PC-3 (cell line): Measurements from ENCODE around the gene BANK1. TPM values are rescaled to one million over a fixed set of nuclear protein-coding genes. Genes with fewer than 3 reads are reported as not detected.

Experiments
- ATAC-seq: fragments of 200-7000 bp; cut with Tn5 transposase; 2 replicates; pipeline ENCODE4 v1.9.1; 2020; ENCODE audit warnings: mild to moderate bottlenecking, moderate library complexity
- BruUV-seq: library from RNA; stranded (reverse); fragments of 400-500 nt; replicated peaks from 2 replicates; lab custom pipeline; 2021; lab: Mats Ljungman, UMichigan
- CTCF ChIA-PET: fragments of 300-600 bp; sonication (Branson Sonifier 250); formaldehyde crosslinking; loops from one replicate; lab custom pipeline; 2022; ENCODE audit warnings: antibody characterized with exemption; lab: Charles Lee
- POLR2A ChIA-PET: fragments of 300-600 bp; sonication (Branson Sonifier 250); formaldehyde crosslinking; loops from one replicate; lab custom pipeline; 2022; ENCODE audit warnings: antibody characterized with exemption; ENCODE audit not compliant: unreplicated experiment; lab: Charles Lee
- DNase-seq: peaks from one replicate; pipeline ENCODE4 v3.0.0-alpha.2; 2015
- H2AFZ ChIP-seq: fragments of 300-600 bp; sonication (generic); 2 replicates; pipeline ENCODE4 v1.6.0; 2016; ENCODE audit warnings: antibody characterized with exemption, low read length
- H3F3A ChIP-seq: fragments of 300-600 bp; sonication (generic); one replicate; pipeline ENCODE4 v1.6.0; 2017; ENCODE audit warnings: antibody characterized with exemption, low read length, control low read depth, mild to moderate bottlenecking; ENCODE audit not compliant: unreplicated experiment
- H3K27ac ChIP-seq: fragments of 300-600 bp; sonication (generic); 2 replicates; pipeline ENCODE4 v1.5.1; 2016; ENCODE audit warnings: mild to moderate bottlenecking, low read length
- H3K27me3 ChIP-seq: fragments of 300-600 bp; sonication (generic); 2 replicates; pipeline ENCODE4 v1.6.1; 2016; ENCODE audit warnings: low read length, mixed read lengths
- H3K36me3 ChIP-seq: fragments of 300-600 bp; sonication (generic); 2 replicates; pipeline ENCODE4 v1.6.1; 2016; ENCODE audit warnings: low read depth, mixed run types, low read length, mixed read lengths
- H3K4me1 ChIP-seq: fragments of 300-600 bp; sonication (generic); 2 replicates; pipeline ENCODE4 v1.5.1; 2016; ENCODE audit warnings: low read length; ENCODE audit not compliant: insufficient read depth
- H3K4me2 ChIP-seq: fragments of 300-600 bp; sonication (generic); 2 replicates; pipeline ENCODE4 v1.6.0; 2016; ENCODE audit warnings: low read length
- H3K4me3 ChIP-seq: fragments of 300-600 bp; sonication (generic); 2 replicates; pipeline ENCODE4 v1.5.1; 2016; ENCODE audit warnings: mild to moderate bottlenecking, low read length, mixed read lengths
- H3K79me2 ChIP-seq: fragments of 300-600 bp; sonication (generic); 2 replicates; pipeline ENCODE4 v1.6.1; 2017; ENCODE audit warnings: low read length, mixed read lengths
- H3K9ac ChIP-seq: fragments of 300-600 bp; sonication (generic); 2 replicates; pipeline ENCODE4 v1.6.0; 2016; ENCODE audit warnings: mild to moderate bottlenecking, low read length
- H3K9me2 ChIP-seq: fragments of 300-600 bp; sonication (generic); replicated peaks from 2 replicates; pipeline ENCODE4 v1.6.1; 2016; ENCODE audit warnings: mixed run types, low read length, mixed read lengths
- H3K9me3 ChIP-seq: fragments of 300-600 bp; sonication (generic); 2 replicates; pipeline ENCODE4 v1.6.1; 2016; ENCODE audit warnings: low read length, mixed read lengths
- H4K20me1 ChIP-seq: fragments of 300-600 bp; sonication (generic); 2 replicates; pipeline ENCODE4 v1.6.1; 2016; ENCODE audit warnings: low read length, mixed read lengths
- EZH2 ChIP-seq: fragments of 300-600 bp; sonication (generic); IDR thresholded peaks from one replicate; pipeline ENCODE4 v1.6.1; 2017; ENCODE audit warnings: antibody characterized with exemption, mild to moderate bottlenecking, low read length; ENCODE audit not compliant: unreplicated experiment
- EZH2phosphoT487 ChIP-seq: fragments of 300-600 bp; sonication (generic); IDR thresholded peaks from 2 replicates; pipeline ENCODE4 v1.6.1; 2018; ENCODE audit warnings: mild to moderate bottlenecking, antibody characterized with exemption, low read length, borderline replicate concordance
- intact Hi-C: fragments of 100-400 bp; cut with micrococcal nuclease; formaldehyde crosslinking; loops from 2 replicates; pipeline ENCODE4 v1.9.0; 2023
- total RNA-seq: library from RNA; depleted of rRNA; stranded (reverse); fragments of >200 nt; gene quantifications from 2 replicates; pipeline ENCODE4 v1.2.3, GENCODE V29; 2014
- TF ChIP-seq, protein P1 (sequence below): fragments of 300-600 bp; sonication (generic); conservative IDR thresholded peaks from 2 replicates; pipeline ENCODE4 v1.5.1; 2017; ENCODE audit warnings: antibody characterized with exemption, low read depth, mild to moderate bottlenecking, low read length

Gene BANK1
- total RNA-seq, 1 experiment from 2014 or later = 1.5 TPM

DNA sequence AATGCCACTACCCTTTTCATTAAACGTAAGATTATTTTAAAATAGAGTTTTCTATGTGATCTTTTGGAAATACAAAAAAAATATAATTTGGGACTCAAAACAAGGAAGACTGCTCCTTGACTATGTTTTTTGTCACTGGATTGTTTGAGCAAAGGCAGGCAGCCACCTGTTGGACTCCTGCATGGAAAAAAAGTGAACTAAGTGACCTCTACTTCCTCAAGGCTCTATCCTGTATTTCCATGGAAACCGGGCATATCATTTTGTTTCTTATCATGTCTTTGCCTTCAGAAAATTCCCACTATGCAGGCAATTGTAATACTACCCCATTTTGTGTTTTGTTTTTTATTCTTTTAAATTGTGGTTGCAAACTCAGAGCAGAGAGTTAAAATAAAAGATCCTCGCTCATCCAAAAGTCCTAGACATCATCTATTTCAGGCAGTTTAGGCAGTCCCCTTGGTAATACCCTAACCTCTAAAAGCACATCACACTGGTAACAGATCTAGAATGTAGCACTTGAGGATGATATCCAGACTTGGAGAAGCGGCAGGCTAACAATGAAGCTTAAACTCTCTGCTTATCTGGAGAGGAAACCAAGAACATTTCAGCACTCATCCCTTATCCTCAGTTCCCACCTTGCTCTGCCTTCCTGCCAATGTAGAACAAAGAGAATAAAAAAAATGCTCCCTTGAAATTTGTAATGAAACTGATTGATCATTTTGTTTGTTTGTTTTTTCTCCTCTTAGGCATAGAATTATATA lies 165.7 kb downstream of the BANK1 start:
- POLR2A ChIA-PET = no interaction called here
- BruUV-seq = no TSS peak
- Histone ChIP-seq H3K9me3 (no peaks in the 10 kb centered on the region), H4K20me1 (no peaks in the 10 kb centered on the region), H2AFZ (no peak overlapping the region), H3K36me3 (no peaks in the 10 kb centered on the region), H3K9ac (no peak overlapping the region), H3K4me3 (no peak overlapping the region), H3K79me2 (no peaks in the 10 kb centered on the region), H3F3A (no peaks in the 10 kb centered on the region), H3K4me2 (no peak overlapping the region), H3K27me3 (no peaks in the 10 kb centered on the region), H3K27ac (no peak overlapping the region), H3K9me2 (no peaks in the 10 kb centered on the region), H3K4me1 (peaks cover 11% of the 10 kb centered on the region)
- DNase-seq = no peak
- intact Hi-C loops = no loop called here
- ATAC-seq = no peak
- TF ChIP-seq EZH2 (no peak), EZH2phosphoT487 (no peak)
- CTCF ChIA-PET = no interaction called here

DNA sequence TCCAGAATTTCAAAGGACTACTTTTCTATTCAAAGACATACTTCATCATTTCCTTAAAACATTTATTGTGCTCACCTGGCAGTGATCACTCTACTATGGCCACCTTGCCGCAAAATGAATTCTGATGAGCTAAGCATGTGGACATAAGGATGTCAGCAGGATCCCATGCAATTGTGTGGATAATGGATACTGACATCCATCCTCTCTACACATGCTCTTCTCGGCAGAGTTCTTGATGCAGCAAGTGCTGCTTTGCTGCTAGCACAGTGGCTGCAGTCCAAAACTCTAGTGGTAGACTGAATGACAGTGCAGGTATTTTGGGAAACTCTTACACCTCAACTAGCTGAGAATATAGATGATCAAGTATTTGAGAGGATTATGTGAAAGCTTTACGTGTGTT lies 168.0 kb downstream of the BANK1 start:
- Histone ChIP-seq H3K4me2 (no peak overlapping the region), H3K27me3 (no peaks in the 10 kb centered on the region), H3K9me2 (no peaks in the 10 kb centered on the region), H3K9ac (no peak overlapping the region), H4K20me1 (no peaks in the 10 kb centered on the region), H3K27ac (no peak overlapping the region), H3K9me3 (no peaks in the 10 kb centered on the region), H3K4me1 (peaks cover 9% of the 10 kb centered on the region), H3F3A (no peaks in the 10 kb centered on the region), H3K36me3 (no peaks in the 10 kb centered on the region), H3K79me2 (no peaks in the 10 kb centered on the region), H2AFZ (no peak overlapping the region), H3K4me3 (no peak overlapping the region)
- no TSS peak for BruUV-seq
- CTCF ChIA-PET = no interaction called here
- no peak for TF ChIP-seq EZH2
- TF ChIP-seq, protein P1, sequence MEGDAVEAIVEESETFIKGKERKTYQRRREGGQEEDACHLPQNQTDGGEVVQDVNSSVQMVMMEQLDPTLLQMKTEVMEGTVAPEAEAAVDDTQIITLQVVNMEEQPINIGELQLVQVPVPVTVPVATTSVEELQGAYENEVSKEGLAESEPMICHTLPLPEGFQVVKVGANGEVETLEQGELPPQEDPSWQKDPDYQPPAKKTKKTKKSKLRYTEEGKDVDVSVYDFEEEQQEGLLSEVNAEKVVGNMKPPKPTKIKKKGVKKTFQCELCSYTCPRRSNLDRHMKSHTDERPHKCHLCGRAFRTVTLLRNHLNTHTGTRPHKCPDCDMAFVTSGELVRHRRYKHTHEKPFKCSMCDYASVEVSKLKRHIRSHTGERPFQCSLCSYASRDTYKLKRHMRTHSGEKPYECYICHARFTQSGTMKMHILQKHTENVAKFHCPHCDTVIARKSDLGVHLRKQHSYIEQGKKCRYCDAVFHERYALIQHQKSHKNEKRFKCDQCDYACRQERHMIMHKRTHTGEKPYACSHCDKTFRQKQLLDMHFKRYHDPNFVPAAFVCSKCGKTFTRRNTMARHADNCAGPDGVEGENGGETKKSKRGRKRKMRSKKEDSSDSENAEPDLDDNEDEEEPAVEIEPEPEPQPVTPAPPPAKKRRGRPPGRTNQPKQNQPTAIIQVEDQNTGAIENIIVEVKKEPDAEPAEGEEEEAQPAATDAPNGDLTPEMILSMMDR = no peak
- no peak for TF ChIP-seq EZH2phosphoT487
- ATAC-seq = no peak
- POLR2A ChIA-PET = interaction anchor here (0.6 kb wide), 1 partner anchor 155 kb away, joined by 7 read pairs; no protein-coding TSS in a partner anchor
- intact Hi-C loops = no loop called here
- no peak for DNase-seq

DNA sequence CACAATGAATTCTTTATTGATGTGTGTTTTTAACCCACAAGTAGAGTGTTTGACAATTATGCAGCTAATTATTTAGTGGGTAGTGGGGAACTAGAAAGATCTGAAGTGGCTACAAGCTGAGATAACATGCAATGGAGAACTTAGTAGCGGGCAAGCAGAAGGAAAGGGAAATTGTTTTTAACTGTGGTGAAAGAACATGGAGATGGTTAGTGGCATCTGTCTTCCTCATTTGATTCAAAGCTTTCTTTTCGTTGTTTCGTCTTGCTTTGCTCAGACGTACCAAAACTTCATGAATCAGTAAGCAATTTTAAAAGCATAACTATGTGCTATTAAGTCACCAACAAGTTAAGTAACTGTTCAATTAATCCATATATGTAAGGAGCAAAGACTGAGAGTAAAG lies 169.9 kb downstream of the BANK1 start:
- no peak overlapping the region for H3K9ac ChIP-seq
- no peaks in the 10 kb centered on the region for H3K79me2 ChIP-seq
- no peak overlapping the region for H2AFZ ChIP-seq
- CTCF ChIA-PET = no interaction called here
- H4K20me1 ChIP-seq = no peaks in the 10 kb centered on the region
- no peak overlapping the region for H3K4me2 ChIP-seq
- H3K4me1 ChIP-seq = no peaks in the 10 kb centered on the region
- H3K27me3 ChIP-seq = no peaks in the 10 kb centered on the region
- H3K9me3 ChIP-seq = no peaks in the 10 kb centered on the region
- no peak for ATAC-seq
- POLR2A ChIA-PET = no interaction called here
- no peaks in the 10 kb centered on the region for H3K9me2 ChIP-seq
- DNase-seq = no peak
- TF ChIP-seq, protein P1 = no peak
- TF ChIP-seq EZH2phosphoT487 = no peak
- no peak for TF ChIP-seq EZH2
- no TSS peak for BruUV-seq
- no peak overlapping the region for H3K4me3 ChIP-seq
- no peaks in the 10 kb centered on the region for H3K36me3 ChIP-seq
- no peaks in the 10 kb centered on the region for H3F3A ChIP-seq
- H3K27ac ChIP-seq = no peak overlapping the region
- intact Hi-C loops = no loop called here
